ENCODE measurements around the gene IFRD1.

Gene IFRD1

DNA sequence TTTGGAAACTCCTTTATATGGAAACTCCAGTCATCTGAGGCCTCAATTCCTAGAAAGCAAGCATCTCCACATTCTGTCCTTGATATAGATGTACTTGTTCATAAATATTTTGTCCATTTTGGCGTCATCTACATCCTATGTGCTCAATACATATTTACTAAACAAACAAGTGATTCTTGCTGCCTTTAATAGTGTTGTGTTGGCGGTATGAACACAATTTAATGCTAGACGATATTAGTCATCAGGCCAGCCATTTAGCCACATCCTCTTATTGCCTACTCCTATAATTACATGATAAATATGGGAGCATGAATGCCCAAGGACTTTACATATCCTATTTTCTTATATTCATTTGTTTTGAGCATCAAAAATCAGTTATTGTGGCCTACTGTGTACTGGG, 18.5 kb upstream of the IFRD1 start:
- Histone ChIP-seq H3K9ac (ENCODE audit: low read length) (no peak overlapping the region), H4K20me1 (ENCODE audit: insufficient read depth, low read length) (no peaks in the 10 kb centered on the region), H2AFZ (ENCODE audit: low read depth, low read length) (no peak overlapping the region), H3K36me3 (replicated peaks; ENCODE audit: low read depth, low read length) (no peaks in the 10 kb centered on the region), H3K27ac (ENCODE audit: low read length) (no peak overlapping the region), H3K27me3 (ENCODE audit: low read depth, low read length) (no peaks in the 10 kb centered on the region), H3K9me3 (ENCODE audit: insufficient read depth, low read length) (no peaks in the 10 kb centered on the region), H3K4me3 (ENCODE audit: low read length) (no peak overlapping the region), H3K79me2 (ENCODE audit: low read length) (no peaks in the 10 kb centered on the region), H3K4me2 (ENCODE audit: low read length) (no peak overlapping the region), H3K4me1 (ENCODE audit: low read length) (no peaks in the 10 kb centered on the region)
- TF ChIP-seq, protein P1, sequence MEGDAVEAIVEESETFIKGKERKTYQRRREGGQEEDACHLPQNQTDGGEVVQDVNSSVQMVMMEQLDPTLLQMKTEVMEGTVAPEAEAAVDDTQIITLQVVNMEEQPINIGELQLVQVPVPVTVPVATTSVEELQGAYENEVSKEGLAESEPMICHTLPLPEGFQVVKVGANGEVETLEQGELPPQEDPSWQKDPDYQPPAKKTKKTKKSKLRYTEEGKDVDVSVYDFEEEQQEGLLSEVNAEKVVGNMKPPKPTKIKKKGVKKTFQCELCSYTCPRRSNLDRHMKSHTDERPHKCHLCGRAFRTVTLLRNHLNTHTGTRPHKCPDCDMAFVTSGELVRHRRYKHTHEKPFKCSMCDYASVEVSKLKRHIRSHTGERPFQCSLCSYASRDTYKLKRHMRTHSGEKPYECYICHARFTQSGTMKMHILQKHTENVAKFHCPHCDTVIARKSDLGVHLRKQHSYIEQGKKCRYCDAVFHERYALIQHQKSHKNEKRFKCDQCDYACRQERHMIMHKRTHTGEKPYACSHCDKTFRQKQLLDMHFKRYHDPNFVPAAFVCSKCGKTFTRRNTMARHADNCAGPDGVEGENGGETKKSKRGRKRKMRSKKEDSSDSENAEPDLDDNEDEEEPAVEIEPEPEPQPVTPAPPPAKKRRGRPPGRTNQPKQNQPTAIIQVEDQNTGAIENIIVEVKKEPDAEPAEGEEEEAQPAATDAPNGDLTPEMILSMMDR (IDR thresholded peaks at IDR 0.05; ENCODE audit: low read depth, low read length): no peak
- TF ChIP-seq EZH2phosphoT487 (IDR thresholded peaks at IDR 0.05; ENCODE audit: low read depth): no peak

DNA sequence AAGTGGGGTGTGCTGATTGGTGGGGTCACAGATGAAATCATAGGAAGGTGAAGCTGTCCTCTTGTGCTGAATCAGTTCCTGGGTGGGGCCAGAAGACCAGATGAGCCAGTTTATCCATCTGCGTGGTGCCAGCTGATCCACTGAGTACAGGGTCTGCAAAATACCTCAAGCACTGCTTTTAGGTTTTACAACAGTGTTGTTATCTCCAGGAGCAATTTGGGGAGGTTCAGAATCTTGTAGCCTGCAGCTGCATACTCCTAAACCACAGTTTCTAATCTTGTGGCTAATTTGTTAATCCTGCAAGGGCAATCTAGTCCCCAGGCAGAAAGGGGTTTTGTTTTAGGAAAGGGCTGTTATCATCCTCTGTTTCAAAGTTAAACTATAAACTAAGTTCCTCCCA, 17.0 kb upstream of the IFRD1 start:
- TF ChIP-seq, protein P1 (IDR thresholded peaks at IDR 0.05; ENCODE audit: low read depth, low read length): no peak
- TF ChIP-seq EZH2phosphoT487 (IDR thresholded peaks at IDR 0.05; ENCODE audit: low read depth): no peak
- no peak overlapping the region for H3K27ac ChIP-seq (ENCODE audit: low read length)

DNA sequence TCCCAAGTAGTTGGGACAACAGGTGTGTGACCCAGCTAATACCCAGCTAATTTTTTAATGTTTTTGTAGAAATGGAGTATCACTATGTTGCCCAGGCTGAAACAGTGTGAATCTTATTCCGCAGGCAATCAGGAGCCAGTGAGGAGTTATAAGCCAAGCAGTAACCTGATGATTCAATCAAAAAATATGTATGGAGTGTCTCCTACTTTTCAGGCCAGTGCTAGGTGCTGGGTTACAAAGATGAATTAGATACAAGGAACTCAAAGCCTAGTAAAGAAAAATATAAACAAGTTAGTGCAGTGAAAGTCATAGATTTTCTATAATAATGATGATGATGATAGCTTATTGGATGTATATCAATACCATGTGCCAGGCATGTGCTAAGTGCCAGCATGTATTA, 13.2 kb upstream of the IFRD1 start:
- H3K79me2 ChIP-seq (ENCODE audit: low read length): no peaks in the 10 kb centered on the region
- H3K4me1 ChIP-seq (ENCODE audit: low read length): no peaks in the 10 kb centered on the region
- no peak overlapping the region for H3K27ac ChIP-seq (ENCODE audit: low read length)
- no peak overlapping the region for H3K9ac ChIP-seq (ENCODE audit: low read length)
- no peak for TF ChIP-seq EZH2phosphoT487 (IDR thresholded peaks at IDR 0.05; ENCODE audit: low read depth)
- TF ChIP-seq, protein P1 (IDR thresholded peaks at IDR 0.05; ENCODE audit: low read depth, low read length): no peak
- H3K9me3 ChIP-seq (ENCODE audit: insufficient read depth, low read length): no peaks in the 10 kb centered on the region
- no peaks in the 10 kb centered on the region for H3K27me3 ChIP-seq (ENCODE audit: low read depth, low read length)
- H3K4me2 ChIP-seq (ENCODE audit: low read length): no peak overlapping the region
- H2AFZ ChIP-seq (ENCODE audit: low read depth, low read length): no peak overlapping the region
- H4K20me1 ChIP-seq (ENCODE audit: insufficient read depth, low read length): no peaks in the 10 kb centered on the region
- H3K4me3 ChIP-seq (ENCODE audit: low read length): no peak overlapping the region
- H3K36me3 ChIP-seq (replicated peaks; ENCODE audit: low read depth, low read length): no peaks in the 10 kb centered on the region

More for the DNA sequence above, 17.0 kb upstream of the IFRD1 start:
- Histone ChIP-seq H3K36me3 (replicated peaks; ENCODE audit: low read depth, low read length) (no peaks in the 10 kb centered on the region), H2AFZ (ENCODE audit: low read depth, low read length) (no peak overlapping the region), H3K4me1 (ENCODE audit: low read length) (no peaks in the 10 kb centered on the region), H3K9ac (ENCODE audit: low read length) (no peak overlapping the region), H3K4me2 (ENCODE audit: low read length) (no peak overlapping the region), H4K20me1 (ENCODE audit: insufficient read depth, low read length) (no peaks in the 10 kb centered on the region), H3K9me3 (ENCODE audit: insufficient read depth, low read length) (no peaks in the 10 kb centered on the region), H3K79me2 (ENCODE audit: low read length) (no peaks in the 10 kb centered on the region), H3K27me3 (ENCODE audit: low read depth, low read length) (no peaks in the 10 kb centered on the region), H3K4me3 (ENCODE audit: low read length) (no peak overlapping the region)

DNA sequence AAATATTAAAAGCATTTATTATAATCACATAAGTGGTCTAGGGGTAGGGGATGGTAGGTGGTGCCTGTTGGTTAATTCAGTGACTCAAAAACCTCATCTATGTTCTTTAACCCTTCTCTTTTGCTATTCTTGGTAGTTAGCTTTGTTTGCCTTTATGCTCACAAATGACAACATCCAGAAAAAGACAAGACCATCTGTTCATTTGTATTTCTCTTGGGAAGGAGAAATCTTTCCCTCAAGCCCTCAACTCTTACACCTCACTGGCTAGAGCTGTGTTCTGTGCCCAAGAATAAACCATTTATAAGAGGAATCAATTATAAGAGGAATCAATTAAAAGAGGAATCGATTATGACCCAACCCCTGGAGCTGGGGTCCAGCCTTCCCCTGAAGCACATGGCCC, 10.8 kb upstream of the IFRD1 start:
- no peak for TF ChIP-seq EZH2phosphoT487 (IDR thresholded peaks at IDR 0.05; ENCODE audit: low read depth)
- TF ChIP-seq, protein P1 (IDR thresholded peaks at IDR 0.05; ENCODE audit: low read depth, low read length): no peak

More for the DNA sequence above, 10.8 kb upstream of the IFRD1 start:
- H3K9me3 ChIP-seq (ENCODE audit: insufficient read depth, low read length): no peaks in the 10 kb centered on the region
- no peaks in the 10 kb centered on the region for H3K36me3 ChIP-seq (replicated peaks; ENCODE audit: low read depth, low read length)
- no peak overlapping the region for H2AFZ ChIP-seq (ENCODE audit: low read depth, low read length)
- H3K27me3 ChIP-seq (ENCODE audit: low read depth, low read length): no peaks in the 10 kb centered on the region
- H3K4me3 ChIP-seq (ENCODE audit: low read length): no peak overlapping the region
- no peaks in the 10 kb centered on the region for H3K79me2 ChIP-seq (ENCODE audit: low read length)
- H4K20me1 ChIP-seq (ENCODE audit: insufficient read depth, low read length): no peaks in the 10 kb centered on the region
- no peak overlapping the region for H3K9ac ChIP-seq (ENCODE audit: low read length)
- no peak overlapping the region for H3K27ac ChIP-seq (ENCODE audit: low read length)
- H3K4me2 ChIP-seq (ENCODE audit: low read length): no peak overlapping the region
- H3K4me1 ChIP-seq (ENCODE audit: low read length): no peaks in the 10 kb centered on the region

Data from OCI-LY3 (cell line).